HG03095 (cell line): Measurements from ENCODE around the gene TMEM8B.
A peak's percentile ranks its signal among the peaks of the same experiment; 100 is the strongest.

Experiments
- ATAC-seq: cut with Tn5 transposase; IDR thresholded peaks from one replicate; pipeline ENCODE4 v1.9.1; 2021; ENCODE audit warnings: moderate library complexity; ENCODE audit not compliant: unreplicated experiment

Gene TMEM8B, protein sequence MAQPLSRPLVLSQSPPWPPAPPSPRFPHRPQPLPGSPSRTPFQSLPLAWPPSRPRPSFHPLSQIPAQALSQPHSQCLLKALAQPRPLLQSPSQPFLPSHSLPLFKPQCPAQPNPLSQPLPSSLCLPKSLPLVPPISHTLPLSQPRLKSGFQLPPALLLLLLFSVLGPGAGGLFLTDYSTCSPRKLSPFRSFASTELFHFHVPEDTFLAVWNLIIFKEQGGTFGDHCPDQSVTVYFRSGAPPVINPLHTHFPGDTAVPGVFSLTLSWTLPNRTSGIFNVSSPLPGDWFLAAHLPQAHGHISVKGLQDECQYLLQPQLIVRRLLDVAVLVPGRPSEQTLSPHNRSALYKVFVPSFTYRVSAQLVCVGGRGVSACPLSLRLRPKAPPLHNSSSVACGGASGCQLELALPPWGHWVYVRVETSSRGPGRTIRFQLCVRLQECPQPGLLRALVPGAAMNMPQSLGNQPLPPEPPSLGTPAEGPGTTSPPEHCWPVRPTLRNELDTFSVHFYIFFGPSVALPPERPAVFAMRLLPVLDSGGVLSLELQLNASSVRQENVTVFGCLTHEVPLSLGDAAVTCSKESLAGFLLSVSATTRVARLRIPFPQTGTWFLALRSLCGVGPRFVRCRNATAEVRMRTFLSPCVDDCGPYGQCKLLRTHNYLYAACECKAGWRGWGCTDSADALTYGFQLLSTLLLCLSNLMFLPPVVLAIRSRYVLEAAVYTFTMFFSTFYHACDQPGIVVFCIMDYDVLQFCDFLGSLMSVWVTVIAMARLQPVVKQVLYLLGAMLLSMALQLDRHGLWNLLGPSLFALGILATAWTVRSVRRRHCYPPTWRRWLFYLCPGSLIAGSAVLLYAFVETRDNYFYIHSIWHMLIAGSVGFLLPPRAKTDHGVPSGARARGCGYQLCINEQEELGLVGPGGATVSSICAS

DNA sequence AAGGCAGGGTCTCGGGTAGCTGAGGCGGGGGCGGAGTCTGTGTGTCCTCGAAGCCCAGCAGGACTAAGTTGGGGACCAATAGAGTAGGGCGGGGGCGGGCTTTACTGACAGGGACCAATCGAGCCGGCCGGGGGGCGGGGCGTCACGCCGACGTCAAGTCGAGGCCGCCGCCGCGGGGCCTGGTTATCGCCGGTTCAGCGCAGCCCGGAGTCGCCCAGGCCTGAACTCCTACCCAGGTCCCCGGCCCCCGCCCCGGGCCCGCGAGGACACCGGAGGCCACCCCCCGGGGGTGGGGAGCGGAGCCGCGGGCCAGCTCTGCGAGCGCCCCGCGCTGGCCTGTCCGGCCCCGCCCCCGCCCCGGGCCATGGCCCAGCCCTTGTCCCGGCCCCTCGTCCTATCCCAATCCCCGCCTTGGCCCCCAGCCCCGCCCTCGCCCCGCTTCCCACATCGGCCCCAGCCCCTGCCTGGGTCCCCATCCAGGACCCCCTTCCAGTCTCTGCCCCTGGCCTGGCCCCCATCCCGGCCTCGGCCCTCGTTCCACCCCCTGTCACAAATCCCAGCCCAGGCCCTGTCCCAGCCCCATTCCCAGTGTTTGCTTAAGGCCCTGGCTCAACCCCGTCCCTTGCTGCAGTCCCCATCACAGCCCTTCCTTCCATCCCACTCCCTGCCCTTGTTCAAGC, at the start of gene TMEM8B:
TMEM8B (plus strand) TSS at position 145 of the 680 bp plus-strand sequence; CDS start at position 365, 220 bp downstream.
- ATAC-seq: peak; percentile 73

DNA sequence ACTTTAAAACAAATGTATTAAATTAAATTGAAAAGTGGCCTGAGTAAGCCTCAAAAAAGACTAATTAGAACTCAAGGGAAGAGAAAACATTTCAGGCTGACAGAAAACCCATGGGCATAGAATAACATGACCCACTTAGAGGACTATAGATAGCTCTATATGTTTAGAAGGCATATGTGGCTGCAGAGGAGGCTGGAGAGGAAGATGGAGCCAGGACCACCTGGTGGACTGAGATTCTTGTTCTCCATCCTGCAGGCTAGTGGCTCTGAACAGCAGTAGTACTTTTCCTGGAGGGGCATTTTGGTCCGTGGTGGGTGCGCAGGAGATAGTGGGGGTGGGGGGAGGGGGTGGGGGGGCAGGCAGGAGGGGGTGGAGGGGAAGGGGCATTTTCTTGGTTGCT, 48.0 kb upstream of the TMEM8B start:
- ATAC-seq: no peak

DNA sequence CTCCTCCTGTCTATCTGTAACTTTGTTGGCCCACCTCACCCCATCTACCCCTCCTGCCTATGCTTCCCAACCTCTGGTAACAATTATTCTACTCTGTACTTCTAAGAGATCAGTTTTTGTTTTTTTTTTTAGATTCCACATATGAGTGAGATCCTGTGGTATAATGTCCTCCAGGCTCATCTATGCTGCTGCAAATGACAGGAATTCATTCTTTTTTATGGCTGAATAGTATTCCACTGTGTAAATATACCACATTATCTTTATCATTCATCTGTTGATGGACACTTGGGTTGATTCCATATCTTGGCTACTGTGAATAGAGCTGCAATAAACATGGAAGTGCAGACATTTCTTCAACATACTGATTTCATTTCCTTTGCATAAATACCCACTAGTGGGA, 45.6 kb upstream of the TMEM8B start:
- ATAC-seq: no peak

GRCh38 chr9:35789541-35789940, 39.5 kb upstream of the TMEM8B start:
- no peak for ATAC-seq

DNA sequence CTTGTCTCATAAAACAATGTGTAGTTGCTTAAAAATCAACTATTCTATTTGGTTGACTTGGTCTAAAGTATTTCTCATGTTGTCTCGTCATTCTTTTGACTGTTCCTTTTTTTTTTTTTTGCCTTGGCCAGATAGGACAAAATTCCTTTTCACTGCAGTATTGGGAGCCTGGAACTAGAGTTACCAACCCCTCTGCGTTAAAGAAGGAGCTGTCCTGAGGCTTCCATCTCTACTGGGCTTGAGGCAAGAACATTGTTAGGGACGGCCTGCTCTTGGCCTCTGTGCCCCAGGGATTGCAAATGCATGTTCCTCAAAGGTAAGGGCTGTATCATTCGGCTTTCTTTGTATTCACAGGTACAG, 39.0 kb upstream of the TMEM8B start:
- no peak for ATAC-seq

DNA sequence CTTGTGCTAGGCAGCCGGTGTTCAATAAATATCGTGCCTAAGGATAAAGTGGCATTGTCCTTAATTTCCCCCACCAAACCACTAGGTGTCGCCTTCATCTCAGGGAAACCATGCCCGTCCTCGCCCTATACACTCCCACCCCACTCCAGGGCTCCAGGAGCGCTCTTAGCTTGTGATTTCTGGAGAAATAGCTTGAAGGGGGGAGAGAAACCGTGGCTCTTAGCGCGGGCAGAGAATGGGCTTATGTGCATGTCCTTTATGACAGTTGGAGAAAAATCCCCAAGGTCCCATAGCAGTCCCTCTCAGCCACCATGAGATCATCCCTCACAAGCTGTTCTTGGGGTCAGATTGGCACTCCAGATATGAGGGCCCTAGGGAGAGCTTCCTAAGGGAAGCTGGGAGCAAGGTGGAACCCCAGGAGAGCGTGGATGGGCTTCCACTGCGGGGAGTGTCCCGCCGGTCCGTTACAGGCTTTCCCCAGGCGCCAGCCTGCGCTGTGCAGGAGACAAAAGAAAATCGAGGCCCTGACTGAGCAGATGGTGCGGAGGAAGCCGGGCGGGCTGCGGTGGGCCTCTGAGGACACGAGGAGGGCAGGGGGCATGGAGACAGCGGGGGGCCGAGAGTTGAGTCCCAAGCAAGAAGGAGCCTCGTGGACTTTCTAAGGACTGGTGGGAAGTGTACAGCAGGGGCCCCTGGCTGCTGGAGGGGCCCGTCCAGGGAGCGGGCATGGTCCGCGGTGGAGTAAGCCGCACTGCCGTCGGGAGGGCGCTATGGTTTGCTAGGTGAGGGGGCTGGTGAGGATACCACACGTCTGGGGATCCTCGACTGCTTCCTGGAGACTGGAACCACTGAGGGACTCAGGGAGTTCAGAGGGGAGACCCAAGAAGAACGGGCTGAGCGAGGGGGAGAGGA, 38.4 kb upstream of the TMEM8B start:
- peak; percentile 64 for ATAC-seq

DNA sequence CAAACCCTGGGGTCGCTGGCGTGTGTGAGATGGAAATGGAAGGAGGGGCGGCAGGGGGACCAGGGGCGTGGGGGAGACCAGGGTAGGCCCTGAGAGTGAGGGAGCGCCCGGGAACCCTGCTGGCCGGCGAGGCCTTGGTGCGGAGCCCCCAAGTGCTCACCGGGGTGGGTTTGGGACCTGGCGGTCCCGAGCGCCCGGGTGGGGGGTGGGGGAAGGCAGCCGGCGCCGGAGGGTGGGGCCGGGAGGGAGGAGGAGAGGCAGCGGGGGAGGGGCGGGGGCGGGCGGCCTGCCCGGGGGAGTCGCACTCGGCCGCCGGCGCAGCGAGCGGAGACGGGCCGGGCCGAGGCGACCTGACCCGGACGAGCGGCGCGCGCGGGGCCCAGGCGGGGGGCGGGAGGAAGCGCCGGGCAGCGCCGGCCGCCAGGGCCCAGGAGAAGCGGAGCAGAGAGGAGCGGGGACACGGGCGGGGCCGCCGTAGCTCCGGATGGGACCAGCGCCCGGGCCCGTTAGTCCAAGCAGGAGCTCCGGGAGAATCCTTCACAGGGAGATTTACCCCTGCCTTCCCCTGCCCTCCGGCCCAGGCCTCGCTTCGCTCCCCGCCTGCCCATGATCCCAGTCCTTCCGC, 37.6 kb upstream of the TMEM8B start, which contains the start of gene NPR2:
NPR2 (plus strand) TSS at position 295 of the 625 bp plus-strand sequence. CDS start 818 bp downstream, outside the sequence.
- ATAC-seq: no peak

DNA sequence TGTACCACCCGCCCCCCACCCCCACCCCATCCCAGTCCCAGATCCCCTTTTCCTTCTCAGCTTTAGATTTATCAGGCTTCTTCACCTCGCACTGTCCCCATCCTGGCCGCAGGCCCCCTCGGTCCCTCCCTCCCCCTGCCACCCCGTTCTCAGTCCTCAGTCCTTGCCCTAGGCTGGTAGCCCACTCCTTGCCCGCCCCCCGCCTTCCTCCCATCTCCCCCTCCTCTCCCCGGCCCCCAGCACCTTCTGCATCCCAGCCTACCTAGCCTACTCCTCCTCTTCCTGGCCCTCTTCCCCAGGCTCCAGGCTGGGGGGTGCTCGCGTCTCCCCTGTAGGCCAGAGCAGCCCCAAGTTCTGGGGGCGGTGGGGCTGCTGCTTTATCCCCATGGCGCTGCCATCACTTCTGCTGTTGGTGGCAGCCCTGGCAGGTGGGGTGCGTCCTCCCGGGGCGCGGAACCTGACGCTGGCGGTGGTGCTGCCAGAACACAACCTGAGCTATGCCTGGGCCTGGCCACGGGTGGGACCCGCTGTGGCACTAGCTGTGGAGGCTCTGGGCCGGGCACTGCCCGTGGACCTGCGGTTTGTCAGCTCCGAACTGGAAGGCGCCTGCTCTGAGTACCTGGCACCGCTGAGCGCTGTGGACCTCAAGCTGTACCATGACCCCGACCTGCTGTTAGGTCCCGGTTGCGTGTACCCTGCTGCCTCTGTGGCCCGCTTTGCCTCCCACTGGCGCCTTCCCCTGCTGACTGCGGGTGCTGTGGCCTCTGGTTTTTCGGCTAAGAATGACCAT, 36.8 kb upstream of the TMEM8B start:
- no peak for ATAC-seq

GRCh38 chr9:35792826-35793225, 36.2 kb upstream of the TMEM8B start:
- no peak for ATAC-seq

- no peak for ATAC-seq
Measured at GRCh38 chr9:35793461-35793860, 35.6 kb upstream of the TMEM8B start.

GRCh38 chr9:35795695-35796094, 33.3 kb upstream of the TMEM8B start:
- ATAC-seq: no peak

- no peak for ATAC-seq
Measured at GRCh38 chr9:35797311-35798109, 31.5 kb upstream of the TMEM8B start.

DNA sequence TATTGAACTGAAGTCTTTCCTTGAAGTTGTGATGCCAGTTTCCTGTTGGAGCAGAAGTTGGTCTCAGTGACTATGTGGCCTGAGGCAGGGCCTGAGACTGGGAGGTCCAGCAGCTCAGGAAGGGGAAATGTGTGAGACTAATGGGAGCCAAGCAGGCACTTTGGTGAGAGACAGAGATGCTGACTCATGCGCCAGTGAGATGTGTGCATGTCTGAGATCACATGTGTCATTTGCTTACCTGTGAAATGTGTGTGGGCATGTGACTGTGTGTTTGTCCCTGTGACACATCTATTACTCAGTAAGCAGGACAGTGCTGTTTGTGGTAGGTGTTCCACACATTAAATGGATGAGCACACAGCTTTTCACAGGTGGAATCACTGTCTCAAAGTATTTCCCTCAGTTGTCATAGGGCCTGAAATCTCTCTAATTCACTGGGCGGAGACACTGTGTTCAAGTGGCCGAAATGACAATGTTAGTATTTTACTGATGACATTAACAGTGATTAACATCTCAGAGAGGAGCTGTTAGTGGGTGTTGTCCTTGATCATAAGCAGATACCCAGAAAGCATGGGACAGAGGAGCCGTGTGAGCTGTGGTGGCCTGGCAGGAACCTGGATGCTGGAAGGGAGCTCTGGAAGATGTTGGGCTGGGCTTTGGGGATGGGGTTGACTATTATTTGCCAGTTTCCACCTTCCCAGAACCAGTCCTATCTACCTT, 30.2 kb upstream of the TMEM8B start:
- ATAC-seq: no peak

- ATAC-seq: no peak
Measured at GRCh38 chr9:35800530-35800929, 28.5 kb upstream of the TMEM8B start.

DNA sequence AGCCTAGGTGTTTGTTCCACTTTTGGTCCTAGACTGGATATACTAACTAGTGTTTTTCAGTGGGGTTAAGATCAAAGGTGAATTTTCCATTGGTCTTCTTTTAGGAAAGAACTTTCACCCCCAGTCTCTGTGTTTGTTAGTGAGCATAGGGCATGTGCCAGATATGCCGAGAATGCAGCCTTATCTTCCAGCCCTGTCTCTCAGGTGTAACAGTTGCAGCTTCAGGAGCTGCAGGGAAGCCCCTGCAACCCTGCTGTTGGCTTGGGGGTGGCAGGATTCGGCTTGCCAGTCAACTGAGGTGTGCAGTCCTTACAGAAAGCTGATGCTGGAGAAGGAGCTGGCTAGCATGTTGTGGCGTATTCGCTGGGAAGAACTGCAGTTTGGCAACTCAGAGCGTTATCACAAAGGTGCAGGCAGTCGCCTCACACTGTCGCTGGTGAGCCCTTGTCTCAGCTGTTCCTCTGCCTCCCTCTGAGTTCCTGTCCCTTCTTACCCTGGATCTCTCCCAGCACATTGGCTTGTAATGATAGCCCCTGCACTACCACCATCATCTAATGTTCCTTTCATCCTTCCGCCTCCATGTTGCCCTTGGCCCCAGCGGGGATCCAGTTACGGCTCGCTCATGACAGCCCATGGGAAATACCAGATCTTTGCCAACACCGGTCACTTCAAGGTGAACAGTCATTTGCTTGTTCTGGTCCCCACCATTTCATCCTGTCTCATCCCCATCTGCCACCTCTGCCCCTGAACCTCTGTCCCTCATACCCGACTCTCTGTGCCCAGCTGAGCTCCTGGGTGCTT, 27.5 kb upstream of the TMEM8B start:
- ATAC-seq: no peak

DNA sequence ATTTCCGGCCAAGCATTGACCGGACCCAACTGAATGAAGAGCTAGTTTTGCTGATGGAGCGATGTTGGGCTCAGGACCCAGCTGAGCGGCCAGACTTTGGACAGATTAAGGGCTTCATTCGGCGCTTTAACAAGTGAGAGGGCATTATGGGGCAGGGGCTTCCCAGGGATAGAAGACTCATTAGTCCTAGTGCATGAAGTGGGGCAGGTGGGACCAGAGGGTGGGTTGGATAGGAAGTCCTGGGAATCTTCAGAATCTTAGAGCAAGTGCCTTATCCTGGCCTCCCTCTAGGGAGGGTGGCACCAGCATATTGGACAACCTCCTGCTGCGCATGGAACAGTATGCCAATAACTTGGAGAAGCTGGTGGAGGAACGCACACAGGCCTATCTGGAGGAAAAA, 22.9 kb upstream of the TMEM8B start:
- ATAC-seq: no peak

DNA sequence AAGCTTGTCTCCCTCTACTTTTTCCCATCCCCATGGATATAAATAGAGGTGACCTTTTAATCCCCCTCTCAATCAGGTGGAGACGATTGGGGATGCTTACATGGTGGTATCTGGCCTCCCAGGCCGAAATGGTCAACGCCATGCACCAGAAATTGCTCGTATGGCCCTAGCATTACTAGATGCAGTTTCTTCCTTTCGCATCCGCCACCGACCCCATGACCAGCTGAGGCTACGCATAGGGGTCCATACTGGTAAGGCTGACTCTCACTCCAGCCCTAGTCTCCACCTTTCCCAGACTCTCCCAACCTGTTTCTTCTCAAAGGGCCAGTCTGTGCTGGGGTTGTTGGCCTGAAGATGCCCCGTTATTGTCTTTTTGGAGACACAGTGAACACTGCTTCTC, 20.6 kb upstream of the TMEM8B start:
- no peak for ATAC-seq
